ENCODE data around the gene PITPNM3. TPM values are rescaled to one million over a fixed set of nuclear protein-coding genes. Genes with fewer than 3 reads are reported as not detected.
"Not testable (repeated sequence)": the region's sequence is repeated elsewhere in the genome, so short reads cannot be mapped to it uniquely, and the experiment has no call there.

Gene PITPNM3
- 15.2 TPM for total RNA-seq

DNA sequence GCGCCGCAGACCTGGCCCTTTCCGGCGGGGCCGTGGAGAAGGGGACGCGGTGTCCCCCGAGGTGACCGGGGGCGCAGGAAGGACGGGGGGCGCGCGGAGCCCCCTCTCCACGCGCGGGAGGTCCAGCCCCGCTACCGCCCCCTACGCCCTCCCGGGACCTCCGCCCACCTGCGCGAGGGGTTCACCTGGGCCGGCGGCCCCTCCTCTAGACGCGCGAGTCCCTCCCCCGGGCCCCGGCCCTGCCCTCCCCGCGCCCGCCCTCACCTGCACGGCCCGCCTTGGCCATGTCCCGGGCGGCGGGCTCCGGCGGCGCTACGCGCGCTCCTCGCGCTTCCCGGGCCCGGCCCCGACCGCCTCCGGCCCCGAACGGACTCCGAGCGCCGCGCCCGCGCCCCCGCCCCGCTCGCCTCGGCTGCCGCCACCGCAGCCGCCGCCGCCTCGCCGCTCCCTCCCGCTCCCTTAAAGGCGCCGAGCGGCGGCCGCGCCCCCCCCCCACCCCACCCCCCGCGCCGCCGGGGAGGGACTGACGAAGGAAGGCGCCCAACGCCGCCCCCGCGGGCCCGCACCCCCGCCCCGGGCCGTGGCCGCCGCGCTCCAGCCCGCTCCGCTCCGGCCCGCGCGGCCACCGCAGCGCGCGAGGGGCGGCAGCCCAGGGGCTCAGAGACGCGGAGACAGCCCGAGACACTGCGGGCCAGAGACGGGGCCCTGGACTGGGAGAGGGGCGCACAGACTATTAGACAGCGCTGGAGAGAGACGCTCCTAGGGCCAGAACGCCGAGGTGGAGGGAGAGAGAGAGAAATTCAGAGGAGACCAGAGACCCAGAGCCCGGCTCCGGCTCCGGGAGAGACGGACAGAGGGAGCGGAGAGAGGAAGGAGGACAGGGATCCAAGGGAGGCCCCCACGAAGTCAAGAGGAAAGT, at the start of gene PITPNM3:
PITPNM3 (minus strand) TSS at position 435 of the 919 bp plus-strand sequence; CDS start at position 286, 149 bp downstream.
- DNase-seq (ENCODE audit: low spot score) = no peak

DNA sequence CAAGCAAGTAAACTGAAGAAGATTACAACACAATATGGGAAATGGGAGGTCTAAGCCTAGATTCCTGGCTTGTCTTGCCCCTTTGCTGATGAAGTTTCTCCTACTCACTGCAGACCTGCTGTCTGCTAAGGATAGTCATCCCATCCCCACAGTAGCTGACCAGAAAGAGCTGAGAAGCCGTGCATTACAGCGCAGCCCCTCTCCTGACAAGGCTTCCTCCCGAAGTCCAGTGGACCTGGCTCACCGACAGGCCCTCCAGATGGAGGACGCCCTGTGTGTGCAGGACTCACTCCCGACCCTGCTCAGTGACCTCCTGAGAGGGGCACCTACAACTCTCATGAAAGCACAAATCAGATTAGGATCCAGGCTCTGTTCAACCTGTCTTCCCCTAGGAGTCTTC, 48.8 kb upstream of the PITPNM3 start:
- DNase-seq (ENCODE audit: low spot score) = no peak

DNA sequence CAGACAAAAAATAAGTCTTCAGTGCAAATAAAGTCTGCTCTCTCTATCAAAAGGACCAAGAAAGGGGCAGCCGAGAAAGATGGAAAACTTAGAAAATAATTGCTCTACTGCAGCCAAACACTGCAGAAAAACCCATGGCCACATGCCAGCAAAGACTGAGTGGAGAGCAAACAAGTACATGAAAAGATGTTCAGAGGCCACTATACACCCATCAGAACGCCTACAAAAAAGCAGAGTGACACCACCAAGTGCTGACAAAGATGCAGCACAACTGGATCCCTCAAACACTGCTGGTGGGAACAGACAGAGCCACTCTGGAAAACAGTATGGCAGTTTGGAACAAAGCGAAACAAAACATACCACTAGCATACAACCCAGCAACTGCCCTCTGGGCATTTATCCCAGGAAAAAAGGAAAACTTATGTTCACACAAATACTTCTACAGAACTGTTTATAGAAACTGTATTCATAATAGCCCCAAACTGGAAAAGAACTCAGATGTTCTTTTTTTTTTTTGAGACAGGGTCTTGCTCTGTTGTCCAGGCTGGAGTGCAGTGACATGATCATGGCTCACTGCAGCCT, 47.5 kb upstream of the PITPNM3 start:
- DNase-seq (ENCODE audit: low spot score) = no peak

DNA sequence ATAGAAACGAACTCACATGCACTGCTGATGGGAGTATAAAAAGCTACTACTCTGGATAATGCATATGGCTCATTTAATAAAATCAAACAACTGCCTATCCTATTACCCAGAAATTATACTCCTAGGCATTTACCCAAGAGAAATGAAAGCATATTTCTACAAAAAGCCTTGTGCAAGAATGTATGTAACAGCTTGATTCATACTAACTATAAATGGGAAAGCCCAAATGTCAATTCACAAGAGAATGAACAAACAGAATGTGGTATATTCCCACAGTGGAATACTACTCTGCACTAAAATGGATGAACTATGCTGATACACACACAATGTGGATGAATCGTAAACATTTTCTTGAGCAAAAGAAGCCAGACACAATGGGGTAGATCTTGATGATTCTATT, 45.8 kb upstream of the PITPNM3 start:
- DNase-seq (ENCODE audit: low spot score) = no peak

DNA sequence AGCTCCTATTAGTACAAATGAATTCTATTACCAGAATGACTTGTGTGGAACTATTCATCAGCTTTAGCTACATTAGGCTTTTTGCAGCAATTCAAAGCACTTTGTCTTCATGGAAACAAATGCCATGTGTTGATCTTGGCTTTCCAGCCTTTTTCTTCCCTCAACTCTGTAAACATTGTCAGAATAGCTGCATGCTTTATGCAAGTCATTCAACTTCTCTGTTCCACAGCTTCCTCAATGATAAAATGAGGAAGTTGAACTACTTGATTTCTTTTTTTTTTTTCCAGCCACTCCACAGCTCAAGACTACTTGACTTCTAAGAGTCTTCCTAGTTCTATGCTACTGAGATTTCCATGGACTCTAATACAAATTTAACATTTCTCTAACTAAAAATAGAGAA, 43.0 kb upstream of the PITPNM3 start:
- DNase-seq (ENCODE audit: low spot score) = no peak

DNA sequence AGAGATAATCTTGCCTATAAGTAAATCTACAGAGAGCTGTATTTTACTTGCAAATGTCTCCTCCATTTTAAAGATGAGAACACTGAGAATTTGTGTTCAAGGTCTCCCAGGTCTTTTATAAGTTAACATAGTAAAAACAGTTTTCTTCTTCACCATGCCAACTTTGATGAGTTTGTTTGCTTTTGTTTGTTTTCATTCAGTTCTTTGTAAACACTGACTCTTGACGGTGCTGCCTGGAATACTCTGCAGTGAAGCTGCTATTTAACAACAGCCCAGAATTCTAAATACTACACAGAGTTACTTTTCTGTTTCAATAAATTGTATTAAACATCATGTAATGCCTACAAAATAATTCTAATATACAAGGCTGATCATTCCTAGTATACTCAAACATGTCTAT, 41.4 kb upstream of the PITPNM3 start:
- DNase-seq (ENCODE audit: low spot score) = no peak

DNA sequence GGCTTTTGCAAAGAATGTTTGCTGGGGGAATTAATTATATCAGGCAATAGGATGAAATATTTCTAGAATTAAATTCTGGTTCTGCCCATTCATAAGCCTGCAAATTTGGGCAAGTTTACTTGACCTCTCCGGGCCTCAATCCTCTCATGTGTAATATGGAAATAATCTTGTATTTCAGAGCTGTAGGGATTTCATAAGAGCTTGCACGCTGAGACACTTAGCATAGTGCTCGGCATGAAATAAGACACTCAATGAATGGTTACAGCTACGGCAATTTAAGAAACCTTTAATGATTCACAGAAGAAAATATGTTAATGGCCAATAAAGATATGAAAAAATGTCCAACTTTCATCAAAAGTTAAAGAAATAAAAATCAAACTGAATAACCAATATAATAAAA, 40.6 kb upstream of the PITPNM3 start:
- no peak for DNase-seq (ENCODE audit: low spot score)

DNA sequence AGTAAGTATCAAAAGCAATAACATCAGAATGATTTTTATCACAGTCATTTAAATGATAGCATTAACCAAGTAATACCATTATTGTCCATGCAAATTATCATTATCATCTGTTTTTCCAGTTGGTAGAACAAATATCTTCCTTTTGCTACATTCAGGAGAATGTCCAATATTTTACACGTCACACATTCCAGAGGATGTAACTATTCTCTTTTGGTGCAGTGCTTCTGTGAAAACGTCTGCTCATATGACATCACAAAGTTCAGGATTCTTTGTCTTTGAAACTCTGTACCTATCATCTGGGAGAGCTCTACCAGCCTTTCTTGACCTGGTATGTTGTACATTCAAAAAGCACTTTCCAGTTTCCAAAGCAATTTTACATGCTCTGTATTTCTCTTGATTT, 40.2 kb upstream of the PITPNM3 start:
- DNase-seq (ENCODE audit: low spot score) = no peak

DNA sequence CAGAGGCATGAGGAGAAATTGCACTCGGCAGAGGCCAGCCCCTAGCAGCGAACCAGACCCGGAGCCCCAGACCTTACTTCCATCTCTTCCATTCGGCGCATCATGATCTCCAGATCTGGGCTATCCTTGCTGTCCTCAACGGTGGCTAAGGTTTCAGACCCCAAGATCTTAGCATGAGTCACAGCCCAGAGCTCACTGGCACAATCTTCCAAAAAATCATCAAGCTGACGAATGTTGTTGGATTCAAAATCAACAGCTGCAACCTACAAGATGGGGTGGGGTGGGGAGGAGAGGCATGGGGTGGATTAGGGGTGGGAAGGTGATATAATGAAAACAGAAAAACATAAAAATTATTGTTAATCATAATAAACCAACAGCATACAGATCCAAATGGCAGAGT, 39.7 kb upstream of the PITPNM3 start:
- DNase-seq (ENCODE audit: low spot score) = no peak

DNA sequence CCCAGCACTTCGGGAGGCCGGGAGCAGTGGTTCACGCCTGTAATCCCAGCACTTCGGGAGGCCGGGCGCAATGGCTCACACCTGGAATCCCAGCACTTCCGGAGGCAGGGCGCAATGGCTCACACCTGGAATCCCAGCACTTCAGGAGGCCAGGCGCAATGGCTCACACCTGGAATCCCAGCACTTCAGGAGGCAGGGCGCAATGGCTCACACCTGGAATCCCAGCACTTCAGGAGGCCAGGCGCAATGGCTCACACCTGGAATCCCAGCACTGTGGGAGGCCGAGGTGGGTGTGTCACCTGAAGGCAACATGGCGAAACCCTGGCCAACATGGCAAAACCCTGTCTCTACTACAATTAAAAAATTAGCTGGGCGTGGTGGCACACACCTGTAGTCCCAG, 37.0 kb upstream of the PITPNM3 start:
- DNase-seq (ENCODE audit: low spot score) = not testable (repeated sequence)

DNA sequence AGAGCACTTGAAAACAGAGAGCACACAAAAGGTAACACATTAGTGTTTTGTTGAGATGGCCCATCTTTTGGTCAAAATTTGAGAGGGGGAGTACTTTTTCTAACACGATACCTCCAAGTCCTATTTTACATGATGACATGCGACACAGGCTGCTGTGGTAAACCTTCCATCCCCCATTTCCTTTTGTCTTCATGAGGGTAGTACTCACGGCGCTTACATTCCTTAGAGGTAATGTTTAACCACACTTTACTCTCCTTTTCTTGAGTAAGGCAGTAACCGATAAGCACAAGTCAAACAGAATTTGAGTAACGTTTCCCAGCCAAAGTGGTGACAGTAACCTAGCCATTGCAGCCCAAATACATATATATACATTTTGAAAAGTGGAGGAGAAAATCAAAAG, 35.8 kb upstream of the PITPNM3 start:
- peak; percentile 26 for DNase-seq (ENCODE audit: low spot score)

DNA sequence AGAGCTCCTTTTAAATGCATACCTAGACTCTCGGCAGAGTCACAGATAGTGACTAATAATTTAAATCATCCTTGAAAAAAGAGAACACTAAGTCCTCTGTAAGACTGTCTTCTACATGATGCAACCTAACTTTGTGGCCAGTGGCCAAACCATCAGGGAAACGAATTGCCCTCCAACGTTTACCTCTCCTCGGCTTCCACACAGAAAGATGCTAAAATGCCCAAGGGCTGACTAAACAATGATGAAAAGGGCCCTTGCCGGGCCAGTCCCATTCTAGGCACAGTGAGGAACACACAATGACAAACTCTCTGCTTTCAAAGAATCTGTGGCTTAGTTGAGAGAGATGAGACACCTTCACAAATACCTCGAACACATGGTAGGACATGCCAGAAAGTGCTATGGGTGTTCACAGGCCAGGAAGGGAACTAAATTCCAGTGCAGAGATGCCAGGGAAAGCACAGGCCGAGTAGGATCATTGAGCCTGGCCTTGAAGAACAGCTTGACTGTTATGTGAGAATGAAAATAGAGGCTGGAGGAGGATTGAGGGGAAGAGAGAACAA, 35.3 kb upstream of the PITPNM3 start:
- DNase-seq (ENCODE audit: low spot score) = no peak

DNA sequence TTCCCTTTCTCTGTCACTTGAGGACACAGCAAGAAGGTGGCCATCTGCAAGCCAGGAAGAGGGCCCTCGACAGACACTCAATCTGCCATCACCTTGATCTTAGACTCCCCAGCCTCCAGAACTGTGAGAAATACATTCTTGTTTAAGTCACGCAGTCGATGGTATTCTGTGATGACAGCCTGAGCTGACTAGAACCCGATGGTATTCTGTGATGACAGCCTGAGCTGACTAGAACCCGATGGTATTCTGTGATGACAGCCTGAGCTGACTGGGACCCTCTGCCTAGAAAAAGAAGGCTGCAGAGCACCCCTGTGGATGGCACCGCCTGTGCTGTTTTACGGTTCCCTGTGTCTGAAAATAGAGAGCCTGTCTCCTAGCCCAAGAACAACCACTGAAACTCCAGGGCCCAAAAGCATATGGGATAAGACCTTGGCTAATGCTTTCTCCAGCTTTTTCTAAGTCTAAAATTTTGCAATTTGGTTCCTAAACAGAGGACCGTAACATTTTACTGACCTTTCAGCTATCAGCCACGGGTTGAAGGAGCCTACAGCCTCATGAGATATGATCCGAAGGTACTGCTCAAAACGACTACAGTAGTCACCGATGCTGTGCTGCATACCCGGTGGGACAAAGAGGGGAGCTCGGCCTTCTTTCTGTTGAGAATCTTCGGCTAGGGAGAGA, 33.1 kb upstream of the PITPNM3 start:
- no peak for DNase-seq (ENCODE audit: low spot score)

DNA sequence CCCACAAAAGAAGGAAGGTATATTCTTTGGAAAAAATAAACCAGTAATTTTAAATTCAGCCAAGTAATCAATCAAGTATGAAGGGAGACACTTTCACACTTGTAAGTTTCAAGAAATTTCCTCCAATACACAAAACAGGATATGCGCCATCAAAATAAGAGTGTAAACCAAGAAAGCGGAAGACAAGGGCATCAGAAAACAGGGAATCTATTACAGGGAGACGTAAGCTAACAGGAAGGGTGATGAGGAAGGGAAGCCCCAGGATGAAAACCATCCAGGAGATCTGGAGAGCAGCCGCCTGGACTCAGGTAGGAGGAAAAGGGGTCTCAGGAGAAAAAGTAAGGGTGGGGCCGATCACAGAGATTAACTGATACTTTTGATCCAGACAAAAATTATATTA, 31.8 kb upstream of the PITPNM3 start:
- DNase-seq (ENCODE audit: low spot score) = no peak

DNA sequence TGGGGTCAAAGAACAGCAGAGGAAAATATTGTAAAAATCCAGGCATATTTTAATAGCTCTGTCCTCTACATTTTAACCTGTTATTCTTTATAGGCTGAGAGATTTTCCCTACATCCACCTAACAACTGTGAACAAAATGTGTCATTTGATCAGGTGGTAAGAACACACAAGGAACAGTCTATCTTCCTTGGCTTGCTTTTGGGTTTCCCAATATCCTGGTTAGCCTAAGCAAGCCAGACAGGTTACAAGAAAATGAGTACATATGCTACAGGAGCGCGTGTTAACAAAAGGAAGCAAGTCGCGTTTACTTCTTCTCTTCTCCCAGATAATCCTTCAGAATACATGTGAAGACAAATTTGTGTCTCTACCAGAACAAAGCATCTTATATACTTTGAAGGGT, 31.0 kb upstream of the PITPNM3 start:
- no peak for DNase-seq (ENCODE audit: low spot score)

DNA sequence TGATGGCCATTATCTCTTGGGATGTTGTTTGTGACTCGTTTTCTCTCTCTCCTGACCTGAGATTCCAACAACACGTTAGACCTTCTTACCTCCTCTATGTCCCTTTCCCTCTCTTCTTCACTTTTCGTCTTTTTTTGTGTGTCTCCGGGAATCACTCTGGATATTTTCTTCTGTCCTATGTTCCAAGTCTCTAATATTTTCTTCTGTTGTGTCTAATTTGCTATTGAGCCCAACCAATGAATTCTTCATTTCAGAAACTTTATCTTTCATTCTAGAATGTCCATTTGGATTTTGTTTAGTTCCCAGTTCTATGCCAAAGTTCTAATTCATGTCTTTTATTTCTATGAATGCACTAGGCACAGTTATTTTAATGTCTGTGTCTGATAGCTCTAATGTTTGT, 27.1 kb upstream of the PITPNM3 start:
- no peak for DNase-seq (ENCODE audit: low spot score)

DNA sequence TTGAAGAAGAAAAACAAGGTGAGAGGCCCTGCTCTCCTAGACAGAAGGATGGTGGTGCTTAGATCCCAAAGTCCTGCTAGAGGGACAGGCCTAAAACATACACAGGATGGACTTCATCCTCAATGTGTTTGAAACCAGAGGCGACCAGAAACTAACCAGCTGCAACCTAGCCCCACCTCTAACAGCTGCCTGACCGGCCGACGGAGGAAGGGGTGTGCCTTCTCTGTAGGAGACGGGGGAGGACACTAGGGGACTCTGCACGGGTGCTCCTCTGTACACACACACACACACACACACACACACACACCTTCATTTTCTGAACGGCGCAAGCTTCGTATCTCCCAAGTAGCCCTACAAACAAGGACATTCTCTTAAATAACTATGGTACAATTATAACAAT, 24.3 kb upstream of the PITPNM3 start:
- no peak for DNase-seq (ENCODE audit: low spot score)

DNA sequence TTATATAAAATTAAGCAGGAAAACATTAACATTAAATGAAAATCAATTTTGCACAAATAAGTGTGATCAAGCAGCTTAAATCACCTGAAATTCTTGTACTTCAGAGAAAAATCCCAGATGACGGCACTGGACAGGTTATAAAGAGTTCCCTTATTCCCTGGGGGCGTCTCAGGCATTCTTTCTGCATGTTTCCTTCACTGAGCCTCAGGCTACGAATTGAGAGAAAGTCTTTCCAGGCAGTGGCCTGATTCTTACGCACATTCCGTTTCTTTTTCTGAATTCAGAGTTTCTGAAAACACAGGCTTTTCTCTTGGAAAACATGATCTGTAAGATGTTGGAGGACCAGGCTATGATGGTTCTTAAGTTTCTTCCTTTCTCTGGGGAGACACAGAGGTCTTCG, 22.1 kb upstream of the PITPNM3 start:
- no peak for DNase-seq (ENCODE audit: low spot score)

DNA sequence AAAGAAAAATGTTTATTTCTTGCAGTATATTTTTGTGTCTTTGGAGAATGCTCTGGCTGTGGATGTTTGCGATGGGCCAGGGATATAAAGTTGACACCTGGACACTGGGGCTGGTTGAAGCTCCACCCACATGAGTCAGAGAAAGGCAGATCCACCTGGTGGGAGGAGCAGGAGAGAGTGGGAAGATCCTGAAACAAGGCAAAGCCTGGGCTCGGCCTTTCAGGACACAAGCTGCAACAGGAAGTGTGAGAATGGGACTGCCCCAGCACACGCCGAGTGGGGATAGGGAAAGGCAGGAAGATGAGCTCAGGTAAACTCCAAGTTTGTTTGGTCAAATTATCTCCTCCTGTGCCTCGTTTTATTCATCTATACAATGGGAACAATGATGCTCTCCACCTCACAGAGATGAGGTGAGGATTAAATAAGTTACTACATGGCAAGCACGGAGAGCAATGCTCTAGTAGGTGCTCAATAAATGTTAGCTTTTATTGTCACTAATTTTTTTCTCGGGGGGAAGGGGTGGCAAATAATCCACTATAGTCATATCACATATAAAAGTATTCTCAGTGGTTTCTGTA, 21.4 kb upstream of the PITPNM3 start:
- no peak for DNase-seq (ENCODE audit: low spot score)

DNA sequence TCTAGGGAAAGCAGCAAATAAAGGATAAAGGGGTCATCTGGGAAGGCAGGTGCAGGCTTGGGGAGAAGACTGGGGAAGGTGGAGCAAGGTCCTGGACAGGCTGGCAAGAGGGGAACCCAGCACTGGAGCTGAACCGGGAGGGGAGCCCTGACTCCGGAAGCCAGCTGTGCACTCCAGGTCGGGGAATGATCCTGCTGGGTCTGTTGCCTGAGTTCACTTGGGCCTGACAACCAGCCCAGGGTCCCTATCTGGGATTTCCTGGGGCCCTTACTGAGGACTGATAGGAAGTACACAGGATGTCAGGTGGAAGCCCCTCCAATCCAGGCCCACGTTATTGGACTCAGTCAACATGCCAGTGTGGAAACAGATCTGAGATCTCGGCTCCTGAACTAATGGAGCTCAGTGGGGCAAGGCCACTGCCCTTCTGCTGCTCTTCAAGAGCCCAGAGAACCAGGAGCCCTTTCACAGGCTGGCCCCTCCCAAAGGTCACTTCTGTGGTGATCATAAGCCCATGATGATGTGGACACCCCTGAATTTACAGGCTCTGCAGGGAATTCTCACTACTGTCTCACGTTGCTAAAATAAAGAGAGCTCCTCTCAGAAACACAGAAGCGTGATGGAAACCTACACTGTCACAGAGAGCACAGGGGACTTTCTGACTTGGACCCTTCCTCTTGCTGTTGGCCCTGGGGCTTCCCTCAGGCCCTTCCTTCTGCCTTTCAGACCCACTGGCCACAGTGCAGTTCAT, 19.9 kb upstream of the PITPNM3 start:
- DNase-seq (ENCODE audit: low spot score) = no peak

DNA sequence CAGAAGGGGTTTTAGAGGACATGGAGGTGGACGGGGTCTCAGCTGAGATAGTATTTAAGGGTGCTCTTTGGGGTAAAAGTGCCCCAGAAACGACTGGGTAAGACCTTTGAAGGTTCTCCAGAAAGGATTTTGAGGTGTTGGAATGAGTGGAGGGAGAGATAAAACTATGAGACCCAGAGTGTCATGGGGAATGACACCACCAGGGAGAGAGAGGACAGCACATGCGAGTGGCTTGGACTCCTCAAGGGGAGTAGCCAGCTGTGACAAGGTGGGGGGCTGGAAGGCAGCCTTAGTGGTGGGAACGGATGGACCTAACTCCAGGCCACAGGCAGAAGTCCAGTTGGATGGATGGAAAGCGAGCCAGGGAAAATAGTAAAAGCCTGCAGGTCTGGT, 19.2 kb upstream of the PITPNM3 start:
- DNase-seq (ENCODE audit: low spot score) = no peak

All from mucosa of gallbladder (tissue), 1 donor.